KBM-7 (cell line): ENCODE results near the gene CEBPG.

Experiments used
- DNase-seq: peaks from one replicate; pipeline ENCODE4 v3.0.0-alpha.2; 2015
- in situ Hi-C: fragments of 300-500 bp; cut with MboI; formaldehyde crosslinking; loops from 2 replicates; pipeline ENCODE4 v1.14.3; 2020; ENCODE audit warnings: low sequenced_read_pairs, low pct_unique_long_range_greater_than_20kb, mixed read lengths

The CEBPG gene

GRCh38 chr19:33392341-33393285, 19.1 kb downstream of the CEBPG start:
- no peak for DNase-seq
- in situ Hi-C loops: no loop called here

GRCh38 chr19:33393286-33394005, 19.9 kb downstream of the CEBPG start:
- in situ Hi-C loops: no loop called here
- DNase-seq: no peak

DNA sequence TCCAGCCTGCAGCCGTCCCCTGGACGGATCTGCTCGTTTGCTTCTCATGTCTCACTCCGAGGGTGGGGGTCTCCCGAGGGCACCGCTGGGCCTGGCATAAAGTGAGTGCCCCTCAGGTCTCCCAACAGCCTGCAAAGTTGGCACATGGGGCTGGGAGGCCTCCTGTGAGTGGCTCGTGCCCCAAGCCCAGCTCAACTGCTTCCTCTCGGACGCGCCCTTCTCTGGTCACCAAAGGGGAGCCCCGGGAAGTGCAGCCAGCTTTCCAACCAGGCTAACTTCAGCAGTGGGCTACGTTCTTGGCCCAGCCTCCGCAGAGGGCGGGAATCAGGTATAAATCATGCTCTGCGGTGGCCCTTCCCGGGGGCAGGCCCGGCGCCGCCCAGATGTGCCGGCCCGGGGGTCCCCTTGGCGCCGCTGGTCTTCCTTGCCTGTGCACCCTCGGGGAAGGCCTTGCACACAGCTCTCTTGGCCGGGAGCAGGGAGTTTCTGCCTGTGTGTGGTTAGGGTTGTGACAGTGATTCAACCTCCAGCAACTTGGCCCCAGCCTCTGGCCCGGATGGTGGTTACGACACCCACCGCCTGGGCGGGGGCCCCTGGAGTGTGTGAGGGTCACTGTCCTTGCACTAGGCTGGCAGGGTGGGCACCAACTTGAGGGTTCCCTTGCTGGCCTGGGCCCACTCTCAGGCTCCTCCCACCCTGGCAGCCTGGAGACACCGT, 20.7 kb downstream of the CEBPG start:
- DNase-seq: no peak
- in situ Hi-C loops: no loop called here

GRCh38 chr19:33394723-33395560, 21.4 kb downstream of the CEBPG start:
- no peak for DNase-seq
- in situ Hi-C loops: no loop called here

- in situ Hi-C loops: no loop called here
- no peak for DNase-seq
Measured at GRCh38 chr19:33395561-33396550, 22.3 kb downstream of the CEBPG start.

GRCh38 chr19:33396701-33397535, 23.4 kb downstream of the CEBPG start:
- in situ Hi-C loops: no loop called here
- DNase-seq: no peak

GRCh38 chr19:33397536-33398360, 24.2 kb downstream of the CEBPG start:
- DNase-seq: no peak
- in situ Hi-C loops: no loop called here

GRCh38 chr19:33398361-33399060, 25.0 kb downstream of the CEBPG start:
- in situ Hi-C loops: no loop called here
- no peak for DNase-seq

DNA sequence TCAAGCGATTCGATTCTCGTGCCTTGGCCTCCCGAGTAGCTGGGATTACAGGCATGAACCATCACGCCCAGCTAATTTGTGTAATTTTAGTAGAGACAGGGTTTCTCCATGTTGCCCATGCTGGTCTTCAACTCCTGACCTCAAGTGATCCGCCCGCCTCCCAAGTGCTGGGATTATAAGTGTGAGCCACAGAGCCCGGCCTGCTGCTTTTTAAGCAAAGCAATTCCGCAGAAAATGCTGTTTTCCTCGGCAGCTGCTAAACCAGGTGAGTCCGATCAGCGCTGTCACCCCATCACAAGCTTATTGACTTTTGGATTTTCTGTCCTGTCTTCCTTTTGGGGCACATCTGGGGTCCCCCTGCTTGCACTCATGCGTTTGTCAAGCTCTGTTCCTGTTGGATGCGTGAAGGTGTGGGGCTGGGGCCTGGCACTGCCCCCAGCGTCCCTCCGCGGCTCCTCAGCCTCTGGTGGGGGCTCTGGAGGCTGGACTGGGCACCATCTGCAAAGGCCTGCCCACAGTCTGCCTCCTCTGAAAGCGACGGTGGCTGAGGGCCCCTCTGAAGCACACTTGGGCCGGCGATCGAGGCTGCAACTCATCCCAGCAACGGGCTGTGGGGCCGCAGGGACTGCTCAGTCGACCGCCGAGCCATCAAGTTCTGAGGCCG, 25.7 kb downstream of the CEBPG start:
- in situ Hi-C loops: no loop called here
- DNase-seq: no peak

GRCh38 chr19:33399745-33400681, 26.5 kb downstream of the CEBPG start:
- in situ Hi-C loops: loop anchor here (5.0 kb wide), 1 partner anchor 163 kb away; no protein-coding TSS in a partner anchor
- no peak for DNase-seq

GRCh38 chr19:33400856-33401682, 27.6 kb downstream of the CEBPG start:
- no peak for DNase-seq
- in situ Hi-C loops: loop anchor here (5.0 kb wide), 1 partner anchor 164 kb away; no protein-coding TSS in a partner anchor

DNA sequence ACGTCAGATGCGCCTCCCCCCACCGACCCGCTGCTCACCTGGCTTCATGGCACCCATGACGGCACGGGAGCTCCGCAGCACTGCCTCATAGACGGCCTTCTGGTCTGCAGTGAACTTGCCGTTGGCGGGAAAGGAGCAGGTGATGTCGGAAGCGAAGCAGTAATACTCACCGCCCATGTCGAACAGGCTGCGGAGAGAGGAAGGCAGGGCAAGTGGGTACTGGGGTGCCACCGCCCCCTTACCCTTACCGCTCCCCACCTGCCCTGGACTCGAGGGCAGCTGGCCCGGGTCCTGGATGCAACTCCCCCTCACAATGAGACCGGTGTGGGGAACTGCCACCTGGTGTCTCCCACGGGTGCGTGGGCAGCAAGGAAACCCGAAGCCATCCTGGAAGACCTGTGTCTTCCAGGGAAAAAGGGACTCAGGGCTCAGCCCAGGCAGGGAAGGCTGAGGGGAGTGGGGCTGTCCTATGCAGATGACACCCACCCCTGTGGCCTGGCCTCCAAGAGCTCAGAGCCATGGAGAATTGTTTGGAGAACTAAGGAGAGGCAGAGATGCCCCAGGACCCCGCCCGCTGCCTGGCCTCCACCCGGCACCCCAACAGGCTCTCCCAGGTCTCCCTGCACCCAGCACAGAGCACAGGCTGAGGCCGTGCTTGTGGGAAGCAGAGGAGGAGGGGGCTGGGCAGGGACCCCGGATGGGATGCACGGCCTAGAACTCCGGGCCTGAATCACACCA, 28.3 kb downstream of the CEBPG start:
- in situ Hi-C loops: loop anchor here (5.0 kb wide), 1 partner anchor 165 kb away; no protein-coding TSS in a partner anchor
- no peak for DNase-seq
